HepG2 (cell line): ENCODE results near the gene ACAP3. TPM values are rescaled to one million over a fixed set of nuclear protein-coding genes. Genes with fewer than 3 reads are reported as not detected.
A peak's percentile ranks its signal among the peaks of the same experiment; 100 is the strongest.

Source experiments
- ASH2L ChIP-seq: fragments of 300-600, 200-600 bp; sonication (generic); IDR thresholded peaks from 2 replicates; pipeline ENCODE4 v1.7.0; 2017; ENCODE audit warnings: low read depth, mild to moderate bottlenecking, moderate library complexity, mixed read lengths, low read length; ENCODE audit not compliant: insufficient read length
- CAMTA2 ChIP-seq: sonication (generic); formaldehyde crosslinking; IDR thresholded peaks from 2 replicates; pipeline ENCODE4 v1.4.0; 2020; ENCODE audit warnings: mild to moderate bottlenecking, missing genetic modification reagents, borderline replicate concordance
- CHCHD3 ChIP-seq: sonication (generic); formaldehyde crosslinking; IDR thresholded peaks from 2 replicates; pipeline ENCODE4 v1.8.0; 2022; ENCODE audit warnings: mild to moderate bottlenecking, missing genetic modification reagents, moderate library complexity
- DZIP1 ChIP-seq: sonication (generic); formaldehyde crosslinking; IDR thresholded peaks from 2 replicates; pipeline ENCODE4 v1.5.0; 2020; ENCODE audit warnings: mild to moderate bottlenecking, missing genetic modification reagents
- EP300 ChIP-seq, 3 experiments: sonication (generic) in 1 of 3; formaldehyde crosslinking in 1 of 3; IDR thresholded peaks; 2 replicates each; pipeline versions ENCODE4 v1.5.1 to v1.6.1; 2011 to 2020; ENCODE audit warnings: low read depth in 2 of 3, low read length in 2 of 3, borderline replicate concordance in 1 of 3, improper control_type of control experiment in 1 of 3, mild to moderate bottlenecking in 1 of 3, missing genetic modification reagents in 1 of 3, moderate library complexity in 1 of 3
- FOXK1 ChIP-seq: sonication (generic); formaldehyde crosslinking; IDR thresholded peaks from 2 replicates; pipeline ENCODE4 v1.4.0; 2020; ENCODE audit warnings: low read depth, missing genetic modification reagents, borderline replicate concordance
- MATR3 ChIP-seq: sonication (generic); formaldehyde crosslinking; IDR thresholded peaks from 2 replicates; pipeline ENCODE4 v1.4.0; 2020; ENCODE audit warnings: missing genetic modification reagents
- MED13 ChIP-seq: sonication (generic); formaldehyde crosslinking; IDR thresholded peaks from 2 replicates; pipeline ENCODE4 v1.5.0; 2020; ENCODE audit warnings: missing genetic modification reagents
- MEF2D ChIP-seq: sonication (generic); formaldehyde crosslinking; IDR thresholded peaks from 2 replicates; pipeline ENCODE4 v1.5.1; 2020; ENCODE audit warnings: mild to moderate bottlenecking, missing genetic modification reagents
- RBM22 ChIP-seq: fragments of 200-400 bp; formaldehyde crosslinking; optimal IDR thresholded peaks from 2 replicates; pipeline ENCODE3; 2017; ENCODE audit warnings: mild to moderate bottlenecking, low read length, moderate library complexity
- SCMH1 ChIP-seq: sonication (generic); formaldehyde crosslinking; IDR thresholded peaks from 2 replicates; pipeline ENCODE4 v1.9.0; 2021; ENCODE audit warnings: missing genetic modification reagents, mild to moderate bottlenecking, borderline replicate concordance
- TARDBP ChIP-seq: sonication (generic); formaldehyde crosslinking; IDR thresholded peaks from 2 replicates; pipeline ENCODE4 v1.8.0; 2022; ENCODE audit warnings: mild to moderate bottlenecking, missing genetic modification reagents
- THAP11 ChIP-seq: IDR thresholded peaks from 2 replicates; pipeline ENCODE4 v1.6.1; 2016; ENCODE audit warnings: missing biosample characterization, missing genetic modification reagents
- ZBTB49 ChIP-seq: sonication (generic); formaldehyde crosslinking; IDR thresholded peaks from 2 replicates; pipeline ENCODE4 v1.4.0; 2020; ENCODE audit warnings: missing genetic modification reagents, borderline replicate concordance
- ZNF350 ChIP-seq: sonication (generic); formaldehyde crosslinking; IDR thresholded peaks from 2 replicates; pipeline ENCODE4 v1.4.0; 2020; ENCODE audit warnings: mild to moderate bottlenecking, low read depth, missing genetic modification reagents, borderline replicate concordance
- ZNF468 ChIP-seq: sonication (generic); formaldehyde crosslinking; IDR thresholded peaks from 2 replicates; pipeline ENCODE4 v1.8.0; 2022; ENCODE audit warnings: mild to moderate bottlenecking, moderate library complexity, missing genetic modification reagents
- ZNF564 ChIP-seq: sonication (generic); formaldehyde crosslinking; IDR thresholded peaks from 2 replicates; pipeline ENCODE4 v1.8.1; 2023; ENCODE audit warnings: mild to moderate bottlenecking, missing genetic modification reagents
- ZNF781 ChIP-seq: sonication (generic); formaldehyde crosslinking; IDR thresholded peaks from 2 replicates; pipeline ENCODE4 v1.5.1; 2020; ENCODE audit warnings: borderline replicate concordance, mild to moderate bottlenecking, missing genetic modification reagents; ENCODE audit errors: not compliant biosample characterization
- ZNF850 ChIP-seq: sonication (generic); formaldehyde crosslinking; conservative IDR thresholded peaks from 2 replicates; pipeline ENCODE4 v1.9.0; 2021; ENCODE audit warnings: mild to moderate bottlenecking, missing genetic modification reagents
- polyA plus RNA-seq, 8 experiments: library from polyadenylated mRNA; depleted of rRNA in 3 of 8; stranded (reverse) in 7 of 8; unstranded in 1 of 8; fragments of >200 nt; fragmentation: Illumina TruSeq in 4 of 8; extraction: Trizol in 4 of 8; gene quantifications; 2 replicates each; pipeline versions ENCODE4 v1.2.1 to v1.2.3, GENCODE V29; 2011 to 2016; ENCODE audit warnings: low read depth in 4 of 8, missing spikeins in 1 of 8, mixed read lengths in 1 of 8; ENCODE audit not compliant: insufficient read depth in 1 of 8
- total RNA-seq, 5 experiments: library from RNA; depleted of rRNA; stranded (reverse); fragments of >200 nt; fragmentation: Illumina TruSeq; extraction: Trizol; gene quantifications; 2 replicates each; pipeline ENCODE4 v1.2.3, GENCODE V29; 2016; ENCODE audit warnings: low read depth in 1 of 5
- TF ChIP-seq, protein P1 (sequence below): IDR thresholded peaks from 2 replicates; pipeline ENCODE4 v1.6.1; 2018; ENCODE audit warnings: missing genetic modification reagents
- TF ChIP-seq, protein P2 (sequence below): sonication (generic); formaldehyde crosslinking; IDR thresholded peaks from 2 replicates; pipeline ENCODE4 v1.4.0; 2020; ENCODE audit warnings: missing genetic modification reagents, borderline replicate concordance

Gene ACAP3
- total and polyA plus RNA-seq, 2 of the 13 experiments (the other 11 are each of a cell fraction or from before 2014, with no cell fraction given) = 29.4 to 50.8 TPM

GRCh38 chr1:1332031-1332755, 24.5 kb upstream of the ACAP3 start (continued):
- TF ChIP-seq ASH2L (no peak), ZNF564 (CRISPR knock-in tag) (no peak), ZNF781 (CRISPR knock-in tag) (no peak), SCMH1 (CRISPR knock-in tag) (no peak), THAP11 (CRISPR knock-in tag) (no peak), ZBTB49 (CRISPR knock-in tag) (no peak), CHCHD3 (CRISPR knock-in tag) (no peak), RBM22 (no peak), MATR3 (CRISPR knock-in tag) (no peak), ZNF850 (CRISPR knock-in tag) (no peak), MEF2D (no peak), DZIP1 (CRISPR knock-in tag) (no peak), ZNF350 (CRISPR knock-in tag) (no peak), CAMTA2 (CRISPR knock-in tag) (no peak), EP300 (IDR thresholded peaks at IDR 0.05; ENCODE audit: low read depth in 2 of 2, low read length in 2 of 2) (no peak), EP300 (CRISPR knock-in tag; IDR thresholded peaks at IDR 0.05; ENCODE audit: borderline replicate concordance) (no peak), TARDBP (no peak), MED13 (CRISPR knock-in tag) (no peak), FOXK1 (CRISPR knock-in tag) (no peak), ZNF468 (0 out of 2 replicates have a peak, but pooled peaks have one; percentile 38)
- TF ChIP-seq, protein P1, sequence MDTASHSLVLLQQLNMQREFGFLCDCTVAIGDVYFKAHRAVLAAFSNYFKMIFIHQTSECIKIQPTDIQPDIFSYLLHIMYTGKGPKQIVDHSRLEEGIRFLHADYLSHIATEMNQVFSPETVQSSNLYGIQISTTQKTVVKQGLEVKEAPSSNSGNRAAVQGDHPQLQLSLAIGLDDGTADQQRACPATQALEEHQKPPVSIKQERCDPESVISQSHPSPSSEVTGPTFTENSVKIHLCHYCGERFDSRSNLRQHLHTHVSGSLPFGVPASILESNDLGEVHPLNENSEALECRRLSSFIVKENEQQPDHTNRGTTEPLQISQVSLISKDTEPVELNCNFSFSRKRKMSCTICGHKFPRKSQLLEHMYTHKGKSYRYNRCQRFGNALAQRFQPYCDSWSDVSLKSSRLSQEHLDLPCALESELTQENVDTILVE (CRISPR knock-in tag) = no peak
- TF ChIP-seq, protein P2, sequence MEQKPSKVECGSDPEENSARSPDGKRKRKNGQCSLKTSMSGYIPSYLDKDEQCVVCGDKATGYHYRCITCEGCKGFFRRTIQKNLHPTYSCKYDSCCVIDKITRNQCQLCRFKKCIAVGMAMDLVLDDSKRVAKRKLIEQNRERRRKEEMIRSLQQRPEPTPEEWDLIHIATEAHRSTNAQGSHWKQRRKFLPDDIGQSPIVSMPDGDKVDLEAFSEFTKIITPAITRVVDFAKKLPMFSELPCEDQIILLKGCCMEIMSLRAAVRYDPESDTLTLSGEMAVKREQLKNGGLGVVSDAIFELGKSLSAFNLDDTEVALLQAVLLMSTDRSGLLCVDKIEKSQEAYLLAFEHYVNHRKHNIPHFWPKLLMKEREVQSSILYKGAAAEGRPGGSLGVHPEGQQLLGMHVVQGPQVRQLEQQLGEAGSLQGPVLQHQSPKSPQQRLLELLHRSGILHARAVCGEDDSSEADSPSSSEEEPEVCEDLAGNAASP (CRISPR knock-in tag) = no peak
